K562 (cell line): ENCODE results near the gene ZDHHC6. TPM values are rescaled to one million over a fixed set of nuclear protein-coding genes. Genes with fewer than 3 reads are reported as not detected.

Experiments used
- BACH1 ChIP-seq: fragments of 200-800 bp; sonication (Bioruptor generic); IDR thresholded peaks from 2 replicates; pipeline ENCODE4 v1.6.1; 2016; ENCODE audit warnings: missing genetic modification characterization, missing compliant biosample characterization
- BMI1 ChIP-seq: fragments of 150-350 bp; IDR thresholded peaks from 2 replicates; pipeline ENCODE4 v1.6.1; 2014; ENCODE audit warnings: low read length
- HDAC6 ChIP-seq: IDR thresholded peaks from 2 replicates; pipeline ENCODE4 v1.6.1; 2012; ENCODE audit warnings: low read depth, mild to moderate bottlenecking, control low read depth, inconsistent platforms, low read length, moderate library complexity
- ID3 ChIP-seq, 2 experiments: fragments of 250-450 bp in 1 of 2; fragments of 450-650 bp in 1 of 2; sonication (Bioruptor Pico) in 1 of 2; IDR thresholded peaks; 2 replicates each; pipeline versions ENCODE4 v1.6.1 to v1.8.0; 2016 to 2021; ENCODE audit warnings: mild to moderate bottlenecking in 2 of 2, moderate library complexity in 2 of 2, missing compliant biosample characterization in 1 of 2, missing genetic modification characterization in 1 of 2
- KAT8 ChIP-seq: fragments of 450-650 bp; IDR thresholded peaks from 2 replicates; pipeline ENCODE4 v1.6.1; 2016; ENCODE audit warnings: low read depth, mild to moderate bottlenecking
- TEAD2 ChIP-seq: fragments of 450-650 bp; IDR thresholded peaks from 2 replicates; pipeline ENCODE4 v1.6.1; 2016; ENCODE audit warnings: missing genetic modification characterization, control low read depth, missing compliant biosample characterization
- ZNF354B ChIP-seq: fragments of 250-450 bp; sonication (Bioruptor Pico); IDR thresholded peaks from 2 replicates; pipeline ENCODE4 v1.4.0; 2020
- ZNF592 ChIP-seq: fragments of 450-650 bp; IDR thresholded peaks from 2 replicates; pipeline ENCODE4 v1.6.1; 2017; ENCODE audit warnings: antibody characterized with exemption, mild to moderate bottlenecking
- ZNF778 ChIP-seq: fragments of 450-650 bp; formaldehyde crosslinking; IDR thresholded peaks from 2 replicates; pipeline ENCODE4 v1.4.0; 2020; ENCODE audit warnings: mild to moderate bottlenecking, moderate library complexity
- polyA plus RNA-seq, 8 experiments: library from polyadenylated mRNA; depleted of rRNA in 4 of 8; stranded (reverse) in 5 of 8; unstranded in 3 of 8; fragments of >200 nt; fragmentation: Nextera tagmentation in 2 of 8; fragmentation: Illumina TruSeq in 1 of 8; extraction: Ambion mirVana in 2 of 8; extraction: Trizol in 1 of 8; gene quantifications; 2 replicates each; pipeline versions ENCODE4 v1.2.1 to v1.2.3, GENCODE V29; 2011 to 2014; ENCODE audit warnings: inconsistent platforms in 1 of 8, missing spikeins in 1 of 8
- total RNA-seq, 7 experiments: library from RNA; depleted of rRNA in 6 of 7; stranded (reverse); fragments of >200 nt in 6 of 7; fragmentation: Illumina TruSeq in 2 of 7; extraction: Trizol in 2 of 7; gene quantifications; 2 replicates each; pipeline versions ENCODE4 v1.2.1 to v1.2.3, GENCODE V29; 2011 to 2021; ENCODE audit warnings: low replicate concordance in 1 of 7
- TF ChIP-seq, protein P1 (sequence below): fragments of 250-450 bp; sonication (Bioruptor Pico); IDR thresholded peaks from 2 replicates; pipeline ENCODE4 v1.5.0; 2021

The ZDHHC6 gene
- total and polyA plus RNA-seq, 9 of the 15 experiments (the other 6 are each of a cell fraction or from before 2014, with no cell fraction given), result 13.6 to 30.5 (median 21.5) TPM

- TF ChIP-seq ZNF592, result peak; percentile 41; the same call in 1 of the 2 replicates
- TF ChIP-seq, protein P1, sequence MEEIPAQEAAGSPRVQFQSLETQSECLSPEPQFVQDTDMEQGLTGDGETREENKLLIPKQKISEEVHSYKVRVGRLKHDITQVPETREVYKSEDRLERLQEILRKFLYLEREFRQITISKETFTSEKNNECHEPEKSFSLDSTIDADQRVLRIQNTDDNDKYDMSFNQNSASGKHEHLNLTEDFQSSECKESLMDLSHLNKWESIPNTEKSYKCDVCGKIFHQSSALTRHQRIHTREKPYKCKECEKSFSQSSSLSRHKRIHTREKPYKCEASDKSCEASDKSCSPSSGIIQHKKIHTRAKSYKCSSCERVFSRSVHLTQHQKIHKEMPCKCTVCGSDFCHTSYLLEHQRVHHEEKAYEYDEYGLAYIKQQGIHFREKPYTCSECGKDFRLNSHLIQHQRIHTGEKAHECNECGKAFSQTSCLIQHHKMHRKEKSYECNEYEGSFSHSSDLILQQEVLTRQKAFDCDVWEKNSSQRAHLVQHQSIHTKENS (CRISPR knock-in tag), result no peak
- no peak for TF ChIP-seq KAT8
- no peak for TF ChIP-seq ZNF778 (CRISPR knock-in tag)
- no peak for TF ChIP-seq TEAD2 (tag)
- no peak for TF ChIP-seq ZNF354B
- TF ChIP-seq ID3 (CRISPR knock-in tag; IDR thresholded peaks at IDR 0.05), result no peak
- no peak for TF ChIP-seq ID3 (tag; IDR thresholded peaks at IDR 0.05)
- TF ChIP-seq BACH1, result 0 out of 2 replicates have a peak, but pooled peaks have one; percentile 37
- no peak for TF ChIP-seq HDAC6
- TF ChIP-seq BMI1, result no peak
Measured at GRCh38 chr10:112461029-112461887, 14.5 kb upstream of the ZDHHC6 start (continued).
